ENCODE measurements around the gene RGS5.

GRCh38 chr1:163107655-163108054, 95.1 kb downstream of the RGS5 start:
- TF ChIP-seq, protein P1, sequence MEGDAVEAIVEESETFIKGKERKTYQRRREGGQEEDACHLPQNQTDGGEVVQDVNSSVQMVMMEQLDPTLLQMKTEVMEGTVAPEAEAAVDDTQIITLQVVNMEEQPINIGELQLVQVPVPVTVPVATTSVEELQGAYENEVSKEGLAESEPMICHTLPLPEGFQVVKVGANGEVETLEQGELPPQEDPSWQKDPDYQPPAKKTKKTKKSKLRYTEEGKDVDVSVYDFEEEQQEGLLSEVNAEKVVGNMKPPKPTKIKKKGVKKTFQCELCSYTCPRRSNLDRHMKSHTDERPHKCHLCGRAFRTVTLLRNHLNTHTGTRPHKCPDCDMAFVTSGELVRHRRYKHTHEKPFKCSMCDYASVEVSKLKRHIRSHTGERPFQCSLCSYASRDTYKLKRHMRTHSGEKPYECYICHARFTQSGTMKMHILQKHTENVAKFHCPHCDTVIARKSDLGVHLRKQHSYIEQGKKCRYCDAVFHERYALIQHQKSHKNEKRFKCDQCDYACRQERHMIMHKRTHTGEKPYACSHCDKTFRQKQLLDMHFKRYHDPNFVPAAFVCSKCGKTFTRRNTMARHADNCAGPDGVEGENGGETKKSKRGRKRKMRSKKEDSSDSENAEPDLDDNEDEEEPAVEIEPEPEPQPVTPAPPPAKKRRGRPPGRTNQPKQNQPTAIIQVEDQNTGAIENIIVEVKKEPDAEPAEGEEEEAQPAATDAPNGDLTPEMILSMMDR (IDR thresholded peaks at IDR 0.05), result no peak
- TF ChIP-seq CHD2 (IDR thresholded peaks at IDR 0.05; ENCODE audit: low read length, partially characterized antibody) (no peak), EZH2phosphoT487 (IDR thresholded peaks at IDR 0.05; ENCODE audit: borderline replicate concordance, low read depth) (no peak)

Measured in SK-N-SH (cell line).